Osteocyte (in vitro differentiated cells): Measurements from ENCODE around the gene JPH3. TPM values are rescaled to one million over a fixed set of nuclear protein-coding genes. Genes with fewer than 3 reads are reported as not detected.

Source experiments
- DNase-seq: peaks from one replicate; pipeline ENCODE4 v3.0.0; 2021; ENCODE audit warnings: mixed read lengths; ENCODE audit not compliant: unreplicated experiment; ENCODE audit errors: extremely low spot score
- H3K27ac Mint-ChIP-seq: one replicate; pipeline ENCODE4 v1.8.0; 2021; ENCODE audit warnings: mild to moderate bottlenecking, mixed read lengths; ENCODE audit not compliant: unreplicated experiment
- H3K27me3 Mint-ChIP-seq: one replicate; pipeline ENCODE4 v1.8.0; 2021; ENCODE audit warnings: mixed read lengths; ENCODE audit not compliant: unreplicated experiment
- H3K36me3 Mint-ChIP-seq: one replicate; pipeline ENCODE4 v1.8.0; 2021; ENCODE audit warnings: mixed read lengths; ENCODE audit not compliant: unreplicated experiment
- H3K4me1 Mint-ChIP-seq: one replicate; pipeline ENCODE4 v1.8.0; 2021; ENCODE audit warnings: mixed read lengths; ENCODE audit not compliant: unreplicated experiment
- H3K4me3 Mint-ChIP-seq: one replicate; pipeline ENCODE4 v1.8.0; 2021; ENCODE audit warnings: mild to moderate bottlenecking, moderate library complexity, mixed read lengths; ENCODE audit not compliant: unreplicated experiment
- H3K9me3 Mint-ChIP-seq: one replicate; pipeline ENCODE4 v1.8.0; 2021; ENCODE audit warnings: mixed read lengths; ENCODE audit not compliant: unreplicated experiment
- total RNA-seq: library from RNA; stranded (reverse); gene quantifications from 2 replicates; pipeline ENCODE4 v1.2.1, GENCODE V29; 2021
- TF ChIP-seq, protein P1 (sequence below): fragments of 200-600 bp; sonication (generic); IDR thresholded peaks from 2 replicates; pipeline ENCODE4 v1.5.0; 2021; ENCODE audit warnings: antibody characterized with exemption, mild to moderate bottlenecking, moderate library complexity

JPH3 gene
- total RNA-seq, 1 donor from 2014 or later: 2.6 TPM

DNA sequence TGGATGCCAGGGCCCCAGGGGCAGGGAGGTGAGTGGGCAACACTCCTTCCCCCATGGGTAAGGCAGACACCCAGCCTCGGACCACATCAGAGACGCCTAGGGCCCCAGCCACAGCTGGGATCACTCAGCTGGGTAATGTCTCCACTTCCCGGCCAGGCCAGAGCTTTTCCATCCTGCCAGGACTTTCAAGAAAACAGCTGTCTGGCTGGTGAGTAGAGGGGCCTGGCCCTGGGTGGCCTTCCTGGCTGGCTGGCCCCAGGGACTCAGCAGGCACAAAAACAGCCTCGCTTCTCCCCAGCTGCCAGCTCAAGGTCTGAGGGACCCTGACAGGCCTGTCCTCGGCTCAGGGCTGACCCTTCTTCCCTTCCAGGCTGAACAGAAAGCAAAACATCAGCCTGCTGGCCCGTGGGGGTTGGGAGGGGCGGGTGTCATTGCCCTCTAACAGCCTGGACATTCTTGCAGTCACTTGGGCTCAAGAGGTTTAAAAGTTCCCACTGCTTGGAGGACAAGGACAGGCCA, 45.3 kb upstream of the JPH3 start:
- TF ChIP-seq, protein P1, sequence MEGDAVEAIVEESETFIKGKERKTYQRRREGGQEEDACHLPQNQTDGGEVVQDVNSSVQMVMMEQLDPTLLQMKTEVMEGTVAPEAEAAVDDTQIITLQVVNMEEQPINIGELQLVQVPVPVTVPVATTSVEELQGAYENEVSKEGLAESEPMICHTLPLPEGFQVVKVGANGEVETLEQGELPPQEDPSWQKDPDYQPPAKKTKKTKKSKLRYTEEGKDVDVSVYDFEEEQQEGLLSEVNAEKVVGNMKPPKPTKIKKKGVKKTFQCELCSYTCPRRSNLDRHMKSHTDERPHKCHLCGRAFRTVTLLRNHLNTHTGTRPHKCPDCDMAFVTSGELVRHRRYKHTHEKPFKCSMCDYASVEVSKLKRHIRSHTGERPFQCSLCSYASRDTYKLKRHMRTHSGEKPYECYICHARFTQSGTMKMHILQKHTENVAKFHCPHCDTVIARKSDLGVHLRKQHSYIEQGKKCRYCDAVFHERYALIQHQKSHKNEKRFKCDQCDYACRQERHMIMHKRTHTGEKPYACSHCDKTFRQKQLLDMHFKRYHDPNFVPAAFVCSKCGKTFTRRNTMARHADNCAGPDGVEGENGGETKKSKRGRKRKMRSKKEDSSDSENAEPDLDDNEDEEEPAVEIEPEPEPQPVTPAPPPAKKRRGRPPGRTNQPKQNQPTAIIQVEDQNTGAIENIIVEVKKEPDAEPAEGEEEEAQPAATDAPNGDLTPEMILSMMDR: no peak
- Mint-ChIP-seq H3K9me3 (no peaks in the 10 kb centered on the region), H3K4me1 (peaks cover 38% of the 10 kb centered on the region), H3K27ac (peak overlapping the region; percentile 83), H3K27me3 (peaks cover 6% of the 10 kb centered on the region), H3K36me3 (no peaks in the 10 kb centered on the region), H3K4me3 (no peak overlapping the region)
- DNase-seq: no peak

DNA sequence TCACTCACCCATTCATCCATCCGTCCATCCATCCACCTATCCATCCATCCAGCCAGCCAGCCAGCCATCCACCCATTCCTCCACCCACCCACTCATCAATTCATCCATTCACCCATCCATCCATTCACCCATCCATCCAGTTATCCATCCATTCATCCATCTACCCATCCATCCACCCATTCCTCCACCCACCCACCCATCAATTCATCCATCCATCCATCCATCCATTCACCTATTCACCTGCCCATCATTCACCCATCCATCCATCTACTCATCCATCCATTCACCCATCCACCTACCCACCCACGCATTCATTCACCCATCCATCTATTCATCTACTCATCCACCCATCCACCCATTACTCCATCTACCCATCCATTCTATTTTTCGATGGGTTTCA, 43.6 kb upstream of the JPH3 start:
- peaks cover 34% of the 10 kb centered on the region for H3K4me1 Mint-ChIP-seq
- no peak overlapping the region for H3K27ac Mint-ChIP-seq
- no peak overlapping the region for H3K4me3 Mint-ChIP-seq
- TF ChIP-seq, protein P1: no peak
- DNase-seq: no peak
- H3K27me3 Mint-ChIP-seq: no peaks in the 10 kb centered on the region
- no peaks in the 10 kb centered on the region for H3K36me3 Mint-ChIP-seq
- H3K9me3 Mint-ChIP-seq: no peaks in the 10 kb centered on the region

DNA sequence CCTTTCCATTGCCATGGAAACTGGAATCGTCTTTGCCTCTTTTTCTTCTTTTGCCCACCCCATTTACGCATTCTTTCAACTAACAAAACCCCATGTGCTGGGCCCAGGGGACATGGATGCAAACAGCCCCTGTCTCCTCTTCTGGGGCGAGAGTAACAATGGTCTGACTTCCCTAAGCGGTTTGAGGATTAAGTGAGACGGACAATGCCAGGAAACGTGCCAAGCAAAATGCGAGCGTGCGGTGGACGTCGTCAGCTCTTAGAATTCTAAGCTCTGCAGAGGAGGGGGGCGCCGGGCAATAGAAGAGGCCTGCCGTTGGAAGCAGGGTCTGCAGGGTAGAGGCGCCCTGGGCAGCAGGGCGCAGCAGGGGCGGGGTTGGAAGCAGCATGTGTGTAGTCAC, 42.4 kb upstream of the JPH3 start:
- DNase-seq: no peak
- no peak overlapping the region for H3K27ac Mint-ChIP-seq
- H3K9me3 Mint-ChIP-seq: no peaks in the 10 kb centered on the region
- H3K4me1 Mint-ChIP-seq: peaks cover 37% of the 10 kb centered on the region
- TF ChIP-seq, protein P1: no peak
- no peak overlapping the region for H3K4me3 Mint-ChIP-seq
- no peaks in the 10 kb centered on the region for H3K36me3 Mint-ChIP-seq
- no peaks in the 10 kb centered on the region for H3K27me3 Mint-ChIP-seq

DNA sequence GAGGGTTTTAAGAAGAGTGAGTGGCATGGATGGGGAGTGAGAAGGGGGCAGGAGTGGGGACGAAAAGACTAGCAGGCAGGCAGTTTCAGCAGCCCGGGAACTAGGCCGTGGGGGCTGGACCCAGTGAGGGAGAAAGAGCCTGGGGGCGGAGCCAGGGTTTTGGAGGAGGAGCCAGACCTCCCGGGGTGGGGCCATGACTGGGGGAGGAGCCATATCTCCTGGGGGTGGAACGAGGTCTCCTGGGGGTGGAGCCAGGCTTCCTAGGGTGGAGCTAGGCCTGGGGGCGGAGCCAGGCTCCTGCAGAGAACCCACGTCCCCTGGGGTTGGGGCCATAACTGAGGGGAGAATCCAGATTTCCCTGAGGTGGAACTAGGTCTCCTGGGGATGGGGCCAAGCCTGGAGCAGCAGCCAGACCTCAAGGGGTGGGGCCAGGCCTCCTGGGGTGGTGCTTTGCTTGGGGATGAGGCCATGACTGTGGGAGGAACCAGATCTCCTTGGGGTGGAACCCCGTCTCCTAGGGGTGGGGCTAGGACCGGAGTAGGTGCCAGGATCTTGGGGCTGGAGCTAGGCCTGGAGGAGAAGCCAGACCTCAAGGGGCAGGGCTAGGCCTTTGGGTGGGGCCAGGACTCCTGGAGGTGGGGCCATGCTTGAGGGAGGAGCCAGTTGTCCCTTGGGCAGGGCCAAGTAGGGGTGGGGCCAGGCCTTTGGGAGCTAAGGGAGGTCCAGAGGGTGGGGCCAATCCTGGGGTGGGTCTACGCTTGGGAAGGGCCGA, 41.7 kb upstream of the JPH3 start:
- TF ChIP-seq, protein P1: no peak
- H3K27ac Mint-ChIP-seq: no peak overlapping the region
- H3K27me3 Mint-ChIP-seq: no peaks in the 10 kb centered on the region
- no peak for DNase-seq
- H3K9me3 Mint-ChIP-seq: no peaks in the 10 kb centered on the region
- H3K4me3 Mint-ChIP-seq: no peak overlapping the region
- no peaks in the 10 kb centered on the region for H3K36me3 Mint-ChIP-seq
- peaks cover 40% of the 10 kb centered on the region for H3K4me1 Mint-ChIP-seq

DNA sequence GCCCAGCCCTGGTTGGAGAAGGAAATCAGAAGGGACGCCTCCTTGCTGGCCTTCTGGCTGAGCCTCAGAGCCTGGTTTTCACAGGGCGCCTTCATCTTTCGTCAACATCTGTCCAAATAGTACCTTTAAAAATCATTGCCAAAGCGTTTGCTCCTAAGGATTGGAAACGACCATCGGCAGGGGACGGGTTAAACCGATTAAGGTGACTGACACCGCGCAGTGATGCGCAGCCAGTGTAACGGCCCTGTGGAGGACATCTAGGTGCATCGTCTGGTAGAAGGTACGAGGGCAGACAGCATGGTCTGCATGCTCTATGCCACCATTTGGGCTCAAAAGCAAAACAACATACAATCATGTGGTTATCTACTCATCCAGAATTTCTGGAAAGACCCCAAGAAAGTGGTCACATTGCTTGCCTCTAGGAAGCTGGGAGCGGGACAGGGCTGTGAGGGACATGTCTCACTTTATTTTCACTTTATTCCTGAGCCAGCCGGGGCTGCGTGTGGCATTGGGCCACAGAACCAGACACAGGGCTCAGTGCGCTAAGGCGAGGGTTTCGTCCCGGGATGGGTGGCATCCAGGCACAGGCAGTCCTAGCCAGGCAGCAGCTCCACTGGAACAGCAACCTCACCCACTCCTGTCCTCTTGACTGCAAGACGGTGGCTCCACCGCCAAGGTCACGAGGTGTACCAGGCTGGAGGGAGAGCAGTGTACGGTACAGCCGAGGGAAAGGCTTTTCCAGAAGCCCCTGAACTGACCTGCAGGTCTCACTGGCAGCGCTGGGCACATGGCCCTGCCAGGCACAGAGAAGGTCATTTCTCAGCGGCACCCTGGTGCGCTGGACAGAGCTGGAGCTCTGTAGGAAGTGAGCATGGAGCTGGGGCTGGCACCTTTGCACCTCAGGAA, 40.9 kb upstream of the JPH3 start:
- H3K4me1 Mint-ChIP-seq: peaks cover 39% of the 10 kb centered on the region
- H3K27me3 Mint-ChIP-seq: no peaks in the 10 kb centered on the region
- no peaks in the 10 kb centered on the region for H3K36me3 Mint-ChIP-seq
- no peak for DNase-seq
- no peak overlapping the region for H3K4me3 Mint-ChIP-seq
- TF ChIP-seq, protein P1: no peak
- no peaks in the 10 kb centered on the region for H3K9me3 Mint-ChIP-seq
- no peak overlapping the region for H3K27ac Mint-ChIP-seq
